Neural cell (in vitro differentiated cells): ENCODE results near the gene HELZ2. TPM values are rescaled to one million over a fixed set of nuclear protein-coding genes. Genes with fewer than 3 reads are reported as not detected.

Experiments used
- H2AFZ ChIP-seq: fragments of 200-600, 300-800 bp; sonication (generic), shearing (Covaris generic); 2 replicates; pipeline ENCODE4 v1.6.0; 2014; ENCODE audit warnings: low read depth, mild to moderate bottlenecking, antibody characterized with exemption, low read length, moderate library complexity
- H3F3A ChIP-seq: fragments of 200-600 bp; shearing (Covaris generic); 2 replicates; pipeline ENCODE4 v1.6.1; 2016; ENCODE audit warnings: mild to moderate bottlenecking, moderate library complexity, mixed read lengths, antibody characterized with exemption, low read length; ENCODE audit not compliant: insufficient read depth, poor library complexity, severe bottlenecking
- H3K27ac ChIP-seq: fragments of 200-600, 300-800 bp; sonication (generic), shearing (Covaris generic); 2 replicates; pipeline ENCODE4 v1.5.1; 2014; ENCODE audit warnings: mild to moderate bottlenecking, low read length, moderate library complexity
- H3K27me3 ChIP-seq: fragments of 300-800, 200-600 bp; sonication (generic), shearing (Covaris generic); 2 replicates; pipeline ENCODE4 v1.6.0; 2014; ENCODE audit warnings: mild to moderate bottlenecking, low read depth, low read length, moderate library complexity; ENCODE audit not compliant: insufficient read depth
- H3K36me3 ChIP-seq: fragments of 300-800, 200-600 bp; sonication (generic), shearing (Covaris generic); 2 replicates; pipeline ENCODE4 v1.5.1; 2014; ENCODE audit warnings: mild to moderate bottlenecking, antibody characterized with exemption, low read length, moderate library complexity; ENCODE audit not compliant: insufficient read depth
- H3K4me2 ChIP-seq: fragments of 300-800, 200-600 bp; sonication (generic), shearing (Covaris generic); 2 replicates; pipeline ENCODE4 v1.6.0; 2014; ENCODE audit warnings: mild to moderate bottlenecking, low read length
- H3K4me3 ChIP-seq: fragments of 300-800, 200-600 bp; sonication (generic), shearing (Covaris generic); 2 replicates; pipeline ENCODE4 v1.5.1; 2014; ENCODE audit warnings: mild to moderate bottlenecking, low read length, moderate library complexity
- H3K79me2 ChIP-seq: fragments of 200-600 bp; shearing (Covaris generic); replicated peaks from 2 replicates; pipeline ENCODE4 v1.6.0; 2014; ENCODE audit warnings: mild to moderate bottlenecking, low read length, moderate library complexity; ENCODE audit not compliant: insufficient read depth
- H3K9ac ChIP-seq: fragments of 300-800, 200-600 bp; sonication (generic), shearing (Covaris generic); 2 replicates; pipeline ENCODE4 v1.6.1; 2016; ENCODE audit warnings: mild to moderate bottlenecking, low read length, mixed read lengths
- H3K9me2 ChIP-seq: fragments of 200-600 bp; shearing (Covaris generic); 2 replicates; pipeline ENCODE4 v1.6.1; 2016; ENCODE audit warnings: mild to moderate bottlenecking, low read length, mixed read lengths; ENCODE audit not compliant: insufficient read depth
- H3K9me3 ChIP-seq: fragments of 200-600, 300-800 bp; sonication (generic), shearing (Covaris generic); 2 replicates; pipeline ENCODE4 v1.6.1; 2016; ENCODE audit warnings: mild to moderate bottlenecking, mixed run types, low read length, moderate library complexity, mixed read lengths
- H4K20me1 ChIP-seq: fragments of 200-600 bp; shearing (Covaris generic); 2 replicates; pipeline ENCODE4 v1.6.1; 2016; ENCODE audit warnings: mild to moderate bottlenecking, mixed run types; ENCODE audit not compliant: insufficient read depth
- CTCF ChIP-seq: fragments of 450-650 bp; IDR thresholded peaks from 2 replicates; pipeline ENCODE4 v1.5.1; 2014; ENCODE audit warnings: antibody characterized with exemption, mild to moderate bottlenecking, moderate library complexity; ENCODE audit not compliant: poor library complexity, severe bottlenecking
- EP300 ChIP-seq: fragments of 450-650 bp; conservative IDR thresholded peaks from 2 replicates; pipeline ENCODE4 v1.6.1; 2014; ENCODE audit warnings: antibody characterized with exemption, mild to moderate bottlenecking, moderate library complexity; ENCODE audit not compliant: poor library complexity, severe bottlenecking
- EZH2 ChIP-seq: fragments of 200-600, 300-800 bp; shearing (Covaris generic), sonication (generic); IDR thresholded peaks from 2 replicates; pipeline ENCODE4 v1.6.1; 2014; ENCODE audit warnings: antibody characterized with exemption, low read length, borderline replicate concordance, mild to moderate bottlenecking; ENCODE audit not compliant: insufficient read depth, poor library complexity, severe bottlenecking
- MXI1 ChIP-seq: fragments of 450-650 bp; conservative IDR thresholded peaks from 2 replicates; pipeline ENCODE4 v1.6.1; 2014; ENCODE audit warnings: antibody characterized with exemption, mild to moderate bottlenecking; ENCODE audit not compliant: poor library complexity, severe bottlenecking
- POLR2AphosphoS5 ChIP-seq: IDR thresholded peaks from 2 replicates; pipeline ENCODE4 v1.6.1; 2012
- RAD21 ChIP-seq: fragments of 450-650 bp; conservative IDR thresholded peaks from 2 replicates; pipeline ENCODE4 v1.6.1; 2014; ENCODE audit warnings: antibody characterized with exemption, mild to moderate bottlenecking, moderate library complexity
- REST ChIP-seq: IDR thresholded peaks from 2 replicates; pipeline ENCODE4 v1.6.1; 2012; ENCODE audit warnings: borderline replicate concordance
- SMC3 ChIP-seq: fragments of 450-650 bp; conservative IDR thresholded peaks from 2 replicates; pipeline ENCODE4 v1.6.1; 2014; ENCODE audit warnings: antibody characterized with exemption, mild to moderate bottlenecking, moderate library complexity; ENCODE audit not compliant: poor library complexity
- TAF1 ChIP-seq: IDR thresholded peaks from 2 replicates; pipeline ENCODE4 v1.6.1; 2012; ENCODE audit warnings: low read depth
- polyA plus RNA-seq: library from polyadenylated mRNA; depleted of rRNA; stranded (reverse); fragments of >200 nt; gene quantifications from 2 replicates; pipeline ENCODE4 v1.2.3, GENCODE V29; 2014

Gene HELZ2
- polyA plus RNA-seq, 1 donor from 2014 or later: 1.3 TPM

- Histone ChIP-seq H3K79me2 (no peaks in the 10 kb centered on the region), H3K4me2 (no peak overlapping the region), H3F3A (no peaks in the 10 kb centered on the region), H4K20me1 (no peaks in the 10 kb centered on the region), H3K4me3 (no peak overlapping the region), H3K27me3 (no peaks in the 10 kb centered on the region), H2AFZ (no peak overlapping the region), H3K27ac (no peak overlapping the region), H3K9ac (no peak overlapping the region), H3K9me3 (no peaks in the 10 kb centered on the region), H3K36me3 (no peaks in the 10 kb centered on the region), H3K9me2 (no peaks in the 10 kb centered on the region)
- no peak for TF ChIP-seq MXI1
- TF ChIP-seq CTCF: no peak
- TF ChIP-seq EZH2: no peak
- TF ChIP-seq SMC3: no peak
- TF ChIP-seq REST: no peak
- no peak for TF ChIP-seq RAD21
- no peak for TF ChIP-seq POLR2AphosphoS5
These were observed 21.5 kb upstream of the HELZ2 start for GRCh38 chr20:63595416-63596127.

- Histone ChIP-seq H3K27ac (no peak overlapping the region), H3K9me2 (no peaks in the 10 kb centered on the region), H3K27me3 (no peaks in the 10 kb centered on the region), H2AFZ (no peak overlapping the region), H3K4me3 (no peak overlapping the region), H3K9me3 (no peaks in the 10 kb centered on the region), H3K9ac (no peak overlapping the region), H3K36me3 (no peaks in the 10 kb centered on the region), H3K4me2 (no peak overlapping the region), H3K79me2 (no peaks in the 10 kb centered on the region), H4K20me1 (no peaks in the 10 kb centered on the region), H3F3A (no peaks in the 10 kb centered on the region)
- TF ChIP-seq EZH2 (no peak), CTCF (no peak), MXI1 (no peak), SMC3 (no peak), EP300 (no peak), RAD21 (no peak), TAF1 (no peak), POLR2AphosphoS5 (no peak), REST (no peak)
These were observed 20.1 kb upstream of the HELZ2 start for GRCh38 chr20:63594043-63594561.
